HL-60 (cell line): ENCODE results near the gene EGFL8.

Experiments used
- DNase-seq, 2 experiments: peaks; one replicate each; pipeline ENCODE4 v3.0.0-alpha.2; 2010 to 2020; ENCODE audit warnings: low read depth in 1 of 2, low spot score in 1 of 2
- H3K27ac ChIP-seq: fragments of 250-450 bp; sonication (Bioruptor Pico); replicated peaks from 2 replicates; pipeline ENCODE4 v1.5.1; 2020; ENCODE audit warnings: mild to moderate bottlenecking, moderate library complexity
- H3K27me3 ChIP-seq: fragments of 250-450 bp; sonication (Bioruptor Pico); 2 replicates; pipeline ENCODE4 v1.5.1; 2021; ENCODE audit warnings: mild to moderate bottlenecking, moderate library complexity; ENCODE audit not compliant: insufficient read depth, poor library complexity, severe bottlenecking
- H3K4me3 ChIP-seq: replicated peaks from 2 replicates; pipeline ENCODE4 v1.5.1; 2011; ENCODE audit warnings: mild to moderate bottlenecking, control low read depth, low read length; ENCODE audit not compliant: insufficient read depth
- CTCF ChIP-seq: IDR thresholded peaks from one replicate; pipeline ENCODE4 v1.5.1; 2011; ENCODE audit warnings: low read length, control low read depth, inconsistent platforms; ENCODE audit not compliant: insufficient read depth
- GABPA ChIP-seq: IDR thresholded peaks from 2 replicates; pipeline ENCODE4 v1.6.1; 2012; ENCODE audit warnings: low read depth
- POLR2AphosphoS5 ChIP-seq: IDR thresholded peaks from 2 replicates; pipeline ENCODE4 v1.6.1; 2012; ENCODE audit warnings: low read depth
- REST ChIP-seq: IDR thresholded peaks from 2 replicates; pipeline ENCODE4 v1.6.1; 2012; ENCODE audit warnings: low read depth; ENCODE audit not compliant: insufficient replicate concordance
- SPI1 ChIP-seq: IDR thresholded peaks from 2 replicates; pipeline ENCODE4 v1.6.1; 2012; ENCODE audit warnings: low read depth, mild to moderate bottlenecking, borderline replicate concordance

EGFL8 gene

GRCh38 chr6:32170294-32170693, 5.9 kb downstream of the EGFL8 start:
- no peak overlapping the region for H3K27ac ChIP-seq
- TF ChIP-seq POLR2AphosphoS5 (no peak), CTCF (no peak), GABPA (no peak), REST (no peak), SPI1 (no peak)
- DNase-seq, result no peak
- no peaks in the 10 kb centered on the region for H3K27me3 ChIP-seq
- no peak overlapping the region for H3K4me3 ChIP-seq

GRCh38 chr6:32171234-32171633, 6.8 kb downstream of the EGFL8 start:
- TF ChIP-seq GABPA (no peak), REST (no peak)
- no peak for DNase-seq
- Histone ChIP-seq H3K4me3 (no peak overlapping the region), H3K27me3 (no peaks in the 10 kb centered on the region), H3K27ac (no peak overlapping the region)

- Histone ChIP-seq H3K4me3 (no peak overlapping the region), H3K27me3 (no peaks in the 10 kb centered on the region), H3K27ac (no peak overlapping the region)
- no peak for TF ChIP-seq GABPA
- no peak for TF ChIP-seq POLR2AphosphoS5
- TF ChIP-seq REST, result no peak
- no peak for TF ChIP-seq SPI1
- TF ChIP-seq CTCF, result no peak
- DNase-seq, result no peak
Observed at GRCh38 chr6:32173051-32173727, 8.8 kb downstream of the EGFL8 start.

- Histone ChIP-seq H3K27ac (no peak overlapping the region), H3K4me3 (no peak overlapping the region), H3K27me3 (no peaks in the 10 kb centered on the region)
- no peak for DNase-seq
- TF ChIP-seq CTCF (no peak), SPI1 (no peak), GABPA (no peak), REST (no peak)
Observed at GRCh38 chr6:32174416-32174815, 10.0 kb downstream of the EGFL8 start.
